GM23248 (cell line): ENCODE data around the gene LBP. TPM values are rescaled to one million over a fixed set of nuclear protein-coding genes. Genes with fewer than 3 reads are reported as not detected.
A peak's percentile ranks its signal among the peaks of the same experiment; 100 is the strongest.

Experiments used
- DNase-seq: peaks from one replicate; pipeline ENCODE4 v3.0.0-alpha.2; 2015
- H2AFZ ChIP-seq: fragments of 200-600 bp; sonication (generic); 2 replicates; pipeline ENCODE4 v1.6.1; 2016; ENCODE audit warnings: antibody characterized with exemption
- H3F3A ChIP-seq: fragments of 200-600 bp; sonication (generic); 2 replicates; pipeline ENCODE4 v1.6.1; 2016; ENCODE audit warnings: mild to moderate bottlenecking, antibody characterized with exemption, mixed run types; ENCODE audit not compliant: insufficient read depth
- H3K27ac ChIP-seq: fragments of 200-600 bp; sonication (generic); 2 replicates; pipeline ENCODE4 v1.5.1; 2016; ENCODE audit warnings: mild to moderate bottlenecking
- H3K27me3 ChIP-seq: fragments of 200-600 bp; sonication (generic); replicated peaks from 2 replicates; pipeline ENCODE4 v1.6.1; 2016; ENCODE audit warnings: mild to moderate bottlenecking; ENCODE audit not compliant: insufficient read depth
- H3K36me3 ChIP-seq: fragments of 200-600 bp; sonication (generic); 2 replicates; pipeline ENCODE4 v1.6.1; 2016; ENCODE audit warnings: low read depth, mild to moderate bottlenecking
- H3K4me1 ChIP-seq: fragments of 200-600 bp; sonication (generic); 2 replicates; pipeline ENCODE4 v1.6.1; 2016; ENCODE audit warnings: mild to moderate bottlenecking; ENCODE audit not compliant: insufficient read depth
- H3K4me2 ChIP-seq: fragments of 200-600 bp; sonication (generic); one replicate; pipeline ENCODE4 v1.6.1; 2016; ENCODE audit warnings: mild to moderate bottlenecking; ENCODE audit not compliant: unreplicated experiment
- H3K4me3 ChIP-seq: fragments of 200-600 bp; sonication (generic); 2 replicates; pipeline ENCODE4 v1.5.1; 2016; ENCODE audit warnings: mild to moderate bottlenecking
- H3K79me2 ChIP-seq: fragments of 200-600 bp; sonication (generic); 2 replicates; pipeline ENCODE4 v1.6.1; 2016; ENCODE audit warnings: mild to moderate bottlenecking; ENCODE audit not compliant: insufficient read depth
- H3K9ac ChIP-seq: fragments of 200-600 bp; sonication (generic); 2 replicates; pipeline ENCODE4 v1.6.1; 2016; ENCODE audit warnings: mild to moderate bottlenecking
- H3K9me2 ChIP-seq: fragments of 200-600 bp; sonication (generic); 2 replicates; pipeline ENCODE4 v1.6.1; 2016; ENCODE audit warnings: mixed run types, mild to moderate bottlenecking, moderate library complexity; ENCODE audit not compliant: insufficient read depth
- H3K9me3 ChIP-seq: fragments of 200-600 bp; sonication (generic); one replicate; pipeline ENCODE4 v1.6.1; 2017; ENCODE audit warnings: low read depth
- H4K20me1 ChIP-seq: fragments of 200-600 bp; sonication (generic); 2 replicates; pipeline ENCODE4 v1.6.0; 2016; ENCODE audit not compliant: insufficient read depth
- EZH2 ChIP-seq: fragments of 200-600 bp; sonication (generic); IDR thresholded peaks from 2 replicates; pipeline ENCODE4 v1.6.1; 2018; ENCODE audit warnings: antibody characterized with exemption, mild to moderate bottlenecking; ENCODE audit not compliant: insufficient read depth, poor library complexity, severe bottlenecking
- EZH2phosphoT487 ChIP-seq: fragments of 200-600 bp; sonication (generic); IDR thresholded peaks from 2 replicates; pipeline ENCODE4 v1.6.1; 2018; ENCODE audit warnings: antibody characterized with exemption, moderate library complexity, mild to moderate bottlenecking, low read depth; ENCODE audit not compliant: insufficient read depth
- WGBS, 2 experiments: methylation state at CpG; one replicate each; pipeline ENCODE4 v1.1.6; 2015 to 2017; ENCODE audit warnings: low lambda C conversion rate in 2 of 2, low coverage in 1 of 2; ENCODE audit errors: missing lambda C conversion rate in 2 of 2; 5-methylcytosine and 5-hydroxymethylcytosine counted together
- in situ Hi-C: fragments of 300-500 bp; cut with MboI; formaldehyde crosslinking; loops from 2 replicates; pipeline ENCODE4 v1.15.0; 2020
- polyA plus RNA-seq: library from polyadenylated mRNA; unstranded; fragments of >200 nt; fragmentation: Nextera tagmentation; extraction: Ambion mirVana; gene quantifications from 2 replicates; pipeline ENCODE4 v1.2.1, GENCODE V29; 2016
- total RNA-seq: library from RNA; depleted of rRNA; stranded (reverse); fragments of >200 nt; shearing (Covaris generic); gene quantifications from 2 replicates; pipeline ENCODE4 v1.2.3, GENCODE V29; 2014

The LBP gene
- total and polyA plus RNA-seq, 2 experiments from 2014 or later = not detected

DNA sequence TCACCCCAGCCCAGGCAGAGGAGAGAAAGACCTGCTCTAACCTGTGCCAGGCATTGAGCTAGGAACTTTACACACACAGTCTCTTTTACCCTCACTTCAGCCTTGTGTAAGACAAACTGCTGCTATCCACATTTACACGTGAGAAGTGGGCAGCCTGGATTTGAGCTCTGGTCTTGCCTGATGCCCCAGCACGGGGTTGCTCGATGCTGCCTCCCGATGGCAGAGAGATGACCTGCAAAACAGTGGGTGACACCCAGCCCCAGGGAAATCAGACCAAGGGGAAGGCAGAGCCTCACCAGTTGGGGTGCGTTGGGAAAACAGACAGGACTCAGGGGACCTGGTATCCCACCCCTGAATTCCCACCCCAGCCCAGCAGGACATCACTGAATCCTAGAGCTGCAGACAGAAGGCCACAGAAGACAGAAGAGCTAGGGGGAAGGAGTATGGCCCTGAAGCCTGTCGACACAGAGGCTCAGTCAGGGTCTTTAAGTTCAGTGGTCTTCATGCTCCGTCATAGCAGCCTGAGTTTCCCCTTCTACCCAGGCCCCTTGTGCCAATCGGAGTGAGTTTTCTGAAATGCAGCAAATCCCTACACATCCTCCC is 41.3 kb upstream of the LBP start:
- Histone ChIP-seq H3K79me2 (no peaks in the 10 kb centered on the region), H3K9me2 (no peaks in the 10 kb centered on the region), H4K20me1 (no peaks in the 10 kb centered on the region), H3K9ac (no peak overlapping the region), H3K27ac (no peak overlapping the region), H3K4me2 (no peak overlapping the region), H3K4me3 (no peak overlapping the region), H3K4me1 (peaks cover 8% of the 10 kb centered on the region; the same call in 1 of the 2 replicates), H3F3A (no peaks in the 10 kb centered on the region), H3K36me3 (no peaks in the 10 kb centered on the region), H2AFZ (no peak overlapping the region), H3K9me3 (no peaks in the 10 kb centered on the region), H3K27me3 (no peaks in the 10 kb centered on the region)
- peak; percentile 65 for DNase-seq
- in situ Hi-C loops = no loop called here
- WGBS, 2 experiments = 71 to 79% methylated on average over 8 of the region's 8 CpGs
- TF ChIP-seq EZH2phosphoT487 = no peak
- no peak for TF ChIP-seq EZH2

DNA sequence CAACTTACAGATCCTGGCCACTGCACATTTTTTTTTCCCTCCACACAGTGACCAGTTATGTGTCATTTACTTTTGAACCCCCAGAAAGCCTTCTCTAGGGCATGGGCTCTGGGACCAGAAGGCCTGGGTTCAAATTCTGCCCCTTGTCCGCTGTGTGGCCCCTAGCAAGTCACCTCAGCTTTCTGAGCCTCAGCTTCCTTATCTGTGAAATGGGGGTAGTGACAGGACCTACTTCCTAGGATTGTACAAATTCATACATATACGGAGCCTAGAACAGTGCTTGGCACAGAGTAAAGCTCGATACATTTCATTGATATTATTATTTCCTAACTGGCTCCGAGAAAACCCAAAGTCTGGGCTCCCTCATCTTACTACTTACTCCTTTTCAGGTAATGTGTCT is 40.7 kb upstream of the LBP start:
- in situ Hi-C loops = no loop called here
- no peaks in the 10 kb centered on the region for H4K20me1 ChIP-seq
- no peaks in the 10 kb centered on the region for H3K36me3 ChIP-seq
- no peaks in the 10 kb centered on the region for H3F3A ChIP-seq
- no peaks in the 10 kb centered on the region for H3K9me3 ChIP-seq
- no peak overlapping the region for H3K4me2 ChIP-seq
- H3K4me3 ChIP-seq = no peak overlapping the region
- H3K79me2 ChIP-seq = no peaks in the 10 kb centered on the region
- WGBS, 2 experiments = 90 to 95% methylated on average over 4 of the region's 4 CpGs
- no peak overlapping the region for H3K9ac ChIP-seq
- no peak overlapping the region for H2AFZ ChIP-seq
- peaks cover 8% of the 10 kb centered on the region; the same call in 1 of the 2 replicates for H3K4me1 ChIP-seq
- H3K27me3 ChIP-seq = no peaks in the 10 kb centered on the region
- no peak overlapping the region for H3K27ac ChIP-seq
- H3K9me2 ChIP-seq = no peaks in the 10 kb centered on the region
- DNase-seq = no peak
- TF ChIP-seq EZH2 = no peak
- TF ChIP-seq EZH2phosphoT487 = no peak

DNA sequence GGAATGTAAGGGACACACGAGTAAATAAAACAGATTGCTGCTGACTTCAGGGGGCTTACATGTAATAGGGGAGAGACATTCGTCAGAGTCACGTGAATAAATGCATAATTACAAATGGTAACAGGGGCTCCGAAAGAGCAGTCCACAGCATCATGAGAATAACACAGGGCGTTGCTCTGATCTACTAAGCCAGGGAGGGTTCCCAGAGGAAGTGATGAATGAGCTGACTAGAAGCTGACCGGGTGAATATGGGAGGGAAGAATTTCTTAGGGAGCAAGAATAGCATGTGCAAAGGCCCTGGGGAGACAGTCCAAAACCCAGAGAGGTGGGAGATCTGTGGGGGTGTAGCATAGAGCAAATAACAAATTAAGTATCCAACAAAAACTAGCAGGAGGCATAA is 39.9 kb upstream of the LBP start:
- H3K4me3 ChIP-seq = no peak overlapping the region
- no peak overlapping the region for H3K27ac ChIP-seq
- no peaks in the 10 kb centered on the region for H3F3A ChIP-seq
- H3K9me3 ChIP-seq = no peaks in the 10 kb centered on the region
- H3K4me2 ChIP-seq = no peak overlapping the region
- H4K20me1 ChIP-seq = no peaks in the 10 kb centered on the region
- H3K27me3 ChIP-seq = no peaks in the 10 kb centered on the region
- no peak overlapping the region for H3K9ac ChIP-seq
- no peaks in the 10 kb centered on the region for H3K79me2 ChIP-seq
- H3K9me2 ChIP-seq = no peaks in the 10 kb centered on the region
- in situ Hi-C loops = no loop called here
- peaks cover 8% of the 10 kb centered on the region; the same call in 1 of the 2 replicates for H3K4me1 ChIP-seq
- no peak for DNase-seq
- no peak for TF ChIP-seq EZH2phosphoT487
- no peak for TF ChIP-seq EZH2
- no peaks in the 10 kb centered on the region for H3K36me3 ChIP-seq
- no peak overlapping the region for H2AFZ ChIP-seq
- WGBS, 2 experiments = 86 to 92% methylated on average over 6 of the region's 6 CpGs

DNA sequence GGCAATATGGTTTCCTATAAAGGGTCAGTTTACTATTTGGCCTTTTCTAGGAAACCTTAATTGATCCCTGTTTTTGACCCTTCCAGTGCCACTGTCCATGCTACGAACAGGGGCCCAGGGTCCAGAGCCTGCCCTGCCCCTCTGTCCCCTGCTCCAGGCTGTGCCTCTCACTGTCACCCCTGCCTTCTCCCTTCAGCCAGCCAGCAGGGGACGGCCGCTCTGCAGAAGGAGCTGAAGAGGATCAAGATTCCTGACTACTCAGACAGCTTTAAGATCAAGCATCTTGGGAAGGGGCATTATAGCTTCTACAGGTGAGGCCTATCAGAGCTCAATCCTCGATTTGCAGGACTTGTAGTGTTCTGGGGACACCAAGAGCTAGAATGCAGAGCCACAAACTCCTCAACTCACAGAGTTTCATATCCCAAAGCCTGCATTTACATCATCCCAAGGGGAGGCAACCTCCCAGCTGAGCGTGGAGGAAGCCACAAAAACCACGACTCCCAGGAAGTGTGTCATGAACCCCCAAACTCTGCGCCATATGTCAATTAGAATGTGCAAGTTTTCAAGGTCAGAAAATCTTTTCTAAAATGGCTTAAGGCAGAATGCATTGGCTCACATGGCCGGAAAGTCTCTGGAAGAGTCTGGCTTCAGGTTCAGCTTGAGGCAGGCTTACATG is 38.8 kb upstream of the LBP start:
- Histone ChIP-seq H3K27ac (no peak overlapping the region), H3K4me2 (no peak overlapping the region), H4K20me1 (no peaks in the 10 kb centered on the region), H3K27me3 (no peaks in the 10 kb centered on the region), H3K79me2 (no peaks in the 10 kb centered on the region), H3F3A (no peaks in the 10 kb centered on the region), H3K9me2 (no peaks in the 10 kb centered on the region), H2AFZ (peak overlapping the region; percentile 47), H3K36me3 (no peaks in the 10 kb centered on the region), H3K4me1 (peaks cover 8% of the 10 kb centered on the region; the same call in 1 of the 2 replicates), H3K9ac (no peak overlapping the region), H3K9me3 (no peaks in the 10 kb centered on the region), H3K4me3 (no peak overlapping the region)
- DNase-seq = peak; percentile 68
- in situ Hi-C loops = no loop called here
- TF ChIP-seq EZH2 (no peak), EZH2phosphoT487 (no peak)
- WGBS, 2 experiments = 55 to 57% methylated on average over 8 of the region's 8 CpGs
